ENCODE measurements around the gene HBM. TPM values are rescaled to one million over a fixed set of nuclear protein-coding genes. Genes with fewer than 3 reads are reported as not detected.

HBM gene
- total RNA-seq, 3 donors from 2014 or later (not counting 1 experiment from before 2014, with no cell fraction given) = not detected

DNA sequence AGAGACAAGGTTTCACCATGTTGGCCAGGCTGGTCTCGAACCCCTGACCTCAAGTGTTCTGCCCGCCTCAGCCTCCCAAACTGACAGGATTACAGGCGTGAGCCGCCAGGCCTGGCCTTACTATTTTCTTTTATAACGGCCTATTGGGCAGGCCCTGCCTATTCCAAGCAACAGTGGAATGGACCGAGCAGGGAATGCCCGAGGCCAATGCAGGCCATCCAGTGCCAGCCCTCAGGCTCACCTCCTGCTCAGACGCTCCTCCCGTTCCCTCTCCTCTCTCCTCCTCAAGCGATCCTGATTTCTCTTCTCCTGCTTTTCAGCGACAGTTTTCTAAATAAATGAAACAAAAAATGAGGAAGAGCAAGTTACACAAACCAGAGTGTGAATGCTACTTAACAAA is 26.9 kb downstream of the HBM start:
- no peak overlapping the region for H3K4me3 ChIP-seq (ENCODE audit: low read length)
- DNase-seq = no peak
- no peak overlapping the region for H3K27ac Mint-ChIP-seq
- intact Hi-C loops (cut with micrococcal nuclease) = no loop called here
- ATAC-seq = no peak
- H3K9me3 ChIP-seq (ENCODE audit: control insufficient read depth, insufficient read depth, low read length) = no peaks in the 10 kb centered on the region
- H3K9me3 Mint-ChIP-seq = no peaks in the 10 kb centered on the region
- no peak overlapping the region for H3K4me3 Mint-ChIP-seq
- no peaks in the 10 kb centered on the region for H3K27me3 ChIP-seq (ENCODE audit: control insufficient read depth, insufficient read depth, low read length)
- no peaks in the 10 kb centered on the region for H3K36me3 Mint-ChIP-seq
- H3K27me3 Mint-ChIP-seq (ENCODE audit: low read depth in 2 of 2) = no peaks in the 10 kb centered on the region
- H3K4me1 Mint-ChIP-seq = peaks cover 0 to 5% of the 10 kb centered on the region in 2 donors
- 98% methylated on average over 10 of the region's 11 CpGs for WGBS (ENCODE audit: insufficient coverage)
- H3K27ac ChIP-seq (ENCODE audit: low read length) = no peak overlapping the region
- no peak for TF ChIP-seq CTCF (IDR thresholded peaks at IDR 0.05)
- H3K36me3 ChIP-seq (ENCODE audit: control insufficient read depth, insufficient read depth, low read length) = peaks cover 65% of the 10 kb centered on the region
- no peaks in the 10 kb centered on the region for H3K4me1 ChIP-seq (ENCODE audit: control insufficient read depth, insufficient read depth, low read length)

- no peak overlapping the region for H3K27ac Mint-ChIP-seq
Observed at GRCh38 chr16:193441-193840, 27.7 kb downstream of the HBM start.

DNA sequence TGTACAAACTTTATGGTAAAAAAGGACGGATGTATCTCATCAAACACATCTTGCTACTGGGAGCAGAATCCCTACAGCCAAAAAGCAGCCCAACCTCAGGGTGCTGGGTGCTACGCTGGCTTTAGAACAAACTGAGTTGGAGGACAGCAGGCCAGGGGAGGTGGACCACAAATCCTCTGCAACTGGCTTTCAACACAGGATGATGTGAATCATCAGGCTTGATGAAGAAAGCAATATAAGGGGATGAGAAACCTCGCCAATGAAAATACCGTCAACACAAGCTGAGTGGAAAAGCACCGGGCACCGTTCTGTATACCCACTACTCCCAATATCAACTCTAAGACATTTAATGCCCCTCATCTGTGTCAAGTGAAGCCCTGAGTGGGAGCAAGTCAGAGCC is 28.7 kb downstream of the HBM start:
- no peaks in the 10 kb centered on the region for H3K36me3 Mint-ChIP-seq
- 92% methylated on average over 6 of the region's 6 CpGs for WGBS (ENCODE audit: insufficient coverage)
- ATAC-seq = no peak

More at GRCh38 chr16:193441-193840, 27.7 kb downstream of the HBM start:
- intact Hi-C loops (cut with micrococcal nuclease) = no loop called here
- no peaks in the 10 kb centered on the region for H3K36me3 Mint-ChIP-seq
- Histone ChIP-seq H3K9me3 (ENCODE audit: control insufficient read depth, insufficient read depth, low read length) (no peaks in the 10 kb centered on the region), H3K4me1 (ENCODE audit: control insufficient read depth, insufficient read depth, low read length) (no peaks in the 10 kb centered on the region), H3K27ac (ENCODE audit: low read length) (no peak overlapping the region), H3K36me3 (ENCODE audit: control insufficient read depth, insufficient read depth, low read length) (peaks cover 67% of the 10 kb centered on the region), H3K4me3 (ENCODE audit: low read length) (no peak overlapping the region), H3K27me3 (ENCODE audit: control insufficient read depth, insufficient read depth, low read length) (no peaks in the 10 kb centered on the region)
- TF ChIP-seq CTCF (IDR thresholded peaks at IDR 0.05) = no peak
- H3K4me1 Mint-ChIP-seq = peaks cover 0 to 5% of the 10 kb centered on the region in 2 donors
- no peaks in the 10 kb centered on the region for H3K27me3 Mint-ChIP-seq (ENCODE audit: low read depth in 2 of 2)
- 97% methylated on average over 15 of the region's 15 CpGs for WGBS (ENCODE audit: insufficient coverage)
- ATAC-seq (no peak), DNase-seq (no peak)
- no peak overlapping the region for H3K4me3 Mint-ChIP-seq
- no peaks in the 10 kb centered on the region for H3K9me3 Mint-ChIP-seq

More for the DNA sequence above, 28.7 kb downstream of the HBM start:
- TF ChIP-seq CTCF (IDR thresholded peaks at IDR 0.05) = no peak
- no peak overlapping the region for H3K27ac ChIP-seq (ENCODE audit: low read length)
- H3K4me1 Mint-ChIP-seq = peaks cover 0 to 5% of the 10 kb centered on the region in 2 donors
- H3K36me3 ChIP-seq (ENCODE audit: control insufficient read depth, insufficient read depth, low read length) = peaks cover 66% of the 10 kb centered on the region
- no peaks in the 10 kb centered on the region for H3K27me3 Mint-ChIP-seq (ENCODE audit: low read depth in 2 of 2)
- no peak overlapping the region for H3K4me3 ChIP-seq (ENCODE audit: low read length)
- no peaks in the 10 kb centered on the region for H3K9me3 Mint-ChIP-seq
- no peaks in the 10 kb centered on the region for H3K4me1 ChIP-seq (ENCODE audit: control insufficient read depth, insufficient read depth, low read length)
- H3K27me3 ChIP-seq (ENCODE audit: control insufficient read depth, insufficient read depth, low read length) = no peaks in the 10 kb centered on the region
- no peaks in the 10 kb centered on the region for H3K9me3 ChIP-seq (ENCODE audit: control insufficient read depth, insufficient read depth, low read length)
- DNase-seq = no peak
- H3K27ac Mint-ChIP-seq = no peak overlapping the region
- intact Hi-C loops (cut with micrococcal nuclease) = no loop called here
- H3K4me3 Mint-ChIP-seq = no peak overlapping the region
